ENCODE results near the gene MACROH2A2.
"Not testable (repeated sequence)": the region's sequence is repeated elsewhere in the genome, so short reads cannot be mapped to it uniquely, and the experiment has no call there.

MACROH2A2 gene

GRCh38 chr10:70052462-70053217 lies at the start of gene MACROH2A2:
TSS of gene MACROH2A2 (plus strand) at chr10:70052846. CDS start at chr10:70075659, 22,813 bp downstream.
- peak; percentile 63 for DNase-seq

GRCh38 chr10:70007116-70007820 lies 45.4 kb upstream of the MACROH2A2 start:
- DNase-seq = no peak

DNA sequence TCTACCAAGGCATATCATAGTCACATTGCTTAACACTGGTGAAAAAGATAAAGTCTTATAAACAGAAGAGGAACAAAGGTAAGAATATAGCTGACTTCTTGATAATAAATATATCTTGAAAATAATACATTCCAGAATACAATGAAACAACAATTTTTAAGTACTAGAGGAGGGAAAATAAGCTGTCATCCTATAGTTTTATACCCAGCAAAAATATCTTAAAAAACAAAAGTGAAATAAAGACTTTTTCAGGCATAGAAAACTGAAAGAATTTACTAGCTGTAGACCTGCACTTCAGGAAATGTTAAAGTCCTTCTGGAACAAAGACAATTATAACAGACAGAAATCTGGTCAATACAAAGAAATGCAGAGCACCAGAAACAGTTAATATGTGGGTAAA lies 21.4 kb upstream of the MACROH2A2 start:
- no peak for DNase-seq

DNA sequence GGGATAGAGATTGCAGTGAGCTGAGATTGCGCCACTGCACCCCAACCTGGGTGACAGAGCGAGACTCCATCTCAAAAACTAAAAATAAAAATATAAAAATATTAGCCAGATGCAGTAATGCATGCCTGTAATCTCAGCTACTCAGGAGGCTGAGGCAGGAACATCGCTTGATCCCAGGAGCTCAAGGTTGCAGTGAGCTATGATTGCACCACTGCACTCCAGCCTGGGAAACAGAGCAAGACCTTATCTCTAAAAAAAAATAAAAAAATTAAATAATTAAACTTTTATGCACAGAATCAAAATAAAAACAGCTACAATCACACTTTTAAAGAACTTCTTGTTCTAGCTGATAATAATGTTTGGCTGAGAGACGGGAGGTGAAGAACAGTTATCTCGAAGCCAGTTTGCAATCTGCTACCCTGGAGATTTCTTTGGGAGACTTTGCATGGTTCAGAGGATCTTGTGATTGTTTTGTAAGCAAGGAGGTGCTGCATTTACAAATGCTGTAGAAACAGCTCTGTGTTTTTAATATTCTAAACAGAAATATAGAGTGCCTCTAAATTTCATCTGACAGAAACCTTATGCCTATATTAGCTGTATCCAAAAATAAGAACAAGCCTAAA lies 19.9 kb upstream of the MACROH2A2 start:
- no peak for DNase-seq

DNA sequence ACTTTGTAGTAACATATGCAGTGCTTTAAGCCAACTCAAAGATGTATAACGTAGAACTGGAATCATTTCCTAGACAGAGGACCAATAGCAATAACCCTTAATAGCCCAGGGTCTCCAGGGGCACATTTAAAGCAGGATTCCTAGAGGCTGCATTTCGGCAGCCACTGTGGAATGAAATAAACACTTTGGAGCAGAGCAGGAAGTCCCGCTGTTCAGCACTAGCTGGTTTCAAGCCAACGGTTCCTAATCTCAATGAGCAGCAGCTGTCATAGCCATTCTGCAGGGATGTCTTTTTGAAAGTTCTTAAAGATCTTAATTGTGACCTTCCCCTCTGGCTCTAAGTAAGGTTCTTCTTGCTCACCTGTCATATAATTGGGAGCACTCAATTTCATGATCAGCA lies 18.4 kb upstream of the MACROH2A2 start:
- DNase-seq = no peak

- DNase-seq = no peak
Measured at GRCh38 chr10:70035531-70035930, 17.1 kb upstream of the MACROH2A2 start.

- no peak for DNase-seq
Measured at GRCh38 chr10:70038923-70039322, 13.7 kb upstream of the MACROH2A2 start.

GRCh38 chr10:70041016-70041415 lies 11.6 kb upstream of the MACROH2A2 start:
- DNase-seq = no peak

DNA sequence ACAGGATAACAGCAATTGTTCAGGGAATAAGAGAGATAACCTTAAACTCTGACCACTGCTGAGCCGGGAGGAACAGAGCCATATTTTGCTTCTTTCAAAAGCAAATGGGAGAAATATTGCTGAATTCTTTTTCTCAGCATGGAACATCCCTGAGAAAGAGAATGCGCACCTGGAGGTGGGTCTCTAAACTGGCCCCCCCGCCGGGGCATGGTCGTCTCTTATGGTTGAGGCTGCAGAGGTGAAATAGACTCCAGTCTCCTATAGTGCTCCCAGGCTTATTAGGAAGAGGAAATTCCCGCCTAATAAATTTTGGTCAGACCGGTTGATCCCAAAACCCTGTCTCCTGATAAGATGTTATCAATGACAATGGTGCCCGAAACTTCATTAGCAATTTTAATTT lies 10.9 kb upstream of the MACROH2A2 start:
- DNase-seq = not testable (repeated sequence)

GRCh38 chr10:70047066-70047465 lies 5.6 kb upstream of the MACROH2A2 start:
- not testable (repeated sequence) for DNase-seq

- no peak for DNase-seq
Measured at GRCh38 chr10:70048030-70048723, 4.5 kb upstream of the MACROH2A2 start.

DNA sequence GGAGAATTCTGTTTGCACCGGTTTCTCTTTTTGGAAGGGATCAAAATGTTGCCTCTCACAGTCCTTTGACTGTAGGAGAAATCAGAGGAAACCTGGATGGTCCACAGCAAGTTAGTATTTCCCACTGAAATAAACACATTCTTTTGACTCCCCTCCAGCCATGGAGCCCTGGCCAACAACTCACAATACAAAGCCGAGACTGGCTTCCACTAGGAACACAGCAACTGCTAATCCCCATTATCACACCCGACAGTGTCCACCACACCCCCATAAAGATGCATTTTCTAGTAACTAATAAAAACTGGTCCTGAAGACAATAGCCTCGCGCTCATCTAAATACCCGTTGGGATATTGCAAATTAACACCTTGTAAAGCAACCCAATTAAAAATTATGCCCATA lies 798 bp upstream of the MACROH2A2 start:
- DNase-seq = no peak

- DNase-seq = peak; percentile 32
Measured at GRCh38 chr10:70053218-70053840, 683 bp downstream of the MACROH2A2 start.

GRCh38 chr10:70053841-70054288 lies 1.2 kb downstream of the MACROH2A2 start:
- DNase-seq = peak; percentile 54

GRCh38 chr10:70054902-70055301 lies 2.3 kb downstream of the MACROH2A2 start:
- DNase-seq = no peak

GRCh38 chr10:70055550-70055949 lies 2.9 kb downstream of the MACROH2A2 start:
- no peak for DNase-seq

DNA sequence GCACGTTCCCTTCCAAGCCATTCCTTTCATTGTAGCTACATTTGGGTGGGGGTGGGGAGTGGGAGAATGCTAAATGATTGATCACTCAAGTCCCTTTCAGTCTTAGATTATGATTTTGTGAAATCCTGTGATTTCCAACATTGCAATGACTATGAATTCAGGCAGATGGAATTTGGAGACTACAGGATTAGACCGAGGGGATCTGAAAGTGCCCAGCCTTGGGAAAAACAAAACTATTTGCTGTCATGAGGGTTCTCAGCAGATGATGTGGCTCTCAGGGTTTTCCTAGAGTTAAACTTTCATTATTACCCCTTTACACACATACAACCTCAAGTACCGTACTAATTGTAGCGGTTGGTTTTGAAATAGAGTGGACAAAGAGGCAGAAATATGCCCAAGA lies 4.7 kb downstream of the MACROH2A2 start:
- no peak for DNase-seq

DNA sequence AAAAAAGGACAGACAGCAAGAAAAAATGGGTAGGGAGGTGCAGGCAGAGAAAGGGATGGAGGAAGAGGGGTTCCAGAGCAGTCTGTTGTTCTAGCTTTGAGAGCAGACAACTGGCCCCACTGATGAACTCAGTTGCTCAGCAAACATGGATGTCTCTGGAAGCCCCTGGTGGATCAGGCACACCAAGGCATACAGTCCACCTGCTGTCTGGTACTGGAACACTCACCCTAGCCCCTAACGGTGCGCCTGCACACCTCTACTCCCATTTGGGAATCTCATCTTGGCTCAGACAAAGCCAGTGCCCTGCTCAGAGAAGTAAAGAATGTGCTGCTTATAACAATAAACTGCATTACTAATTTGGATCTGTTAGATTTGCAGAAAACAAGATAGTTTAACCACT lies 7.7 kb downstream of the MACROH2A2 start:
- DNase-seq = no peak

DNA sequence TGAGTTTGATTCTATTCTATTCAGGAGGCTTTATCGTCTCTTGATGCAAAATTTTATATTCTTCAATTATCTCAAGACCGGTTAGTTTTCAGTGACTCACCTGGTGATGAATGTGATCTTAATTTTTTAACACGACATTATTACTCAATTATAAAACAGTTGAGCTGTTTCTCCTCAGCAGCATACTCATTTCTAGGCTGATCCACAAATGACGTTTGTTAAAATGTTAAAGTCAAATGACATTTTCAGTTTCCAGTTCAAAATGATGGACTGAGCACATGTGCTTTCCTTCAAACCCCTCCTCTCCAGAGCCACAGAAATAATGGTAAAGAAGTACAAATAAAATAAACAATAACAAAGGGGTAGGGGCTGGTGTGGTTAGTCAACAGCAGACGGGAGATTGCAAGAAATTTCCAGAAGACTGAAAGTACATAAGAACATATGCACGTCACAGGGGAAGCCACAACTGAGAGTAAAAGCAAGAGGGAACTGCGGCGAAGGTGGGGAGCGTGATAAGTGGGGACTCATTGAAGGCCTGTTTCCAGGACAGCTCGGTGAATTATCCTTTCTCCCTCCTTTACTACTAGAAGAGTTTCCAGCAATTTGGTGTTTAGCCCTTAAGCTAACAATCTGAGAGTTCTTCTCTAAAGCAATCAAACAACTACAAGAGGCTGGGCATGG lies 10.9 kb downstream of the MACROH2A2 start:
- DNase-seq = no peak

- no peak for DNase-seq
Measured at GRCh38 chr10:70064486-70064885, 11.8 kb downstream of the MACROH2A2 start.

DNA sequence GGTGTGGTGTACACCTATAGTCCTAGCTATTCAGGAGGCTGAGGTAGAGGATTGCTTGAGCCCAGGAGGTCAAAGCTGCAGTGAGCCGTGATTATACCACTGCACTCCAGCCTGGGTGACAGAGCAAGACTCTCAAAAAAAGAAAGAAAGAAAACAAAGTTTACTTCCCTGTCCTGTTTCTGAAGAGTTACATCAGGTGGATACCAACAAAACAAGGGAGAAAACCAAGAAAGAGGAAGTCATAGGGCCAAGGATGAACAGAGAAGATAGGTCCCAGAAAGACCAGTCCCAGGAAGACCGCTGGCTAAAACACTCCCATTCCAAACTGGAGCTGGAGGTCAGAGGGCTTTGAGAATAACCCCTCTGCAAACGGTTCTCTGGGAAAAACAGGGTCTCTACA lies 13.5 kb downstream of the MACROH2A2 start:
- no peak for DNase-seq

DNA sequence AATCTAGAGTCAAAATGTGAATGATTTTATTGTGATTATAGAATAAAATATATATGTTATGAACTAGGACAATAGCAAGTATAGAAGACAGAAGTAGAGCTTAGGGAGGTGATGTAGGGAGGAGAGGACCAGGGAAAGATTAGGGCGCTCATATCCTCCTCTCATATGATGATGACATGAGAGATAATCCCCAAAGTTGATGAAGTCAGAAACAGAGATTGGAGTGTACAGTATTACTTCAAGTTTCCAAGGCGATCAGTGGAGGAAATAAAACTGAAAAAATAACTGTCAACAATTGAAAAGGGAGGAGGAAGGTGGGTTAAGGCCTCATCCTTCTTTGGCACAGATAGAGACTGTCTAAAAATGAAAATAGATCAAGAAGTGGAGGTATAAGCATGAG lies 14.9 kb downstream of the MACROH2A2 start:
- DNase-seq = no peak

Data from hematopoietic multipotent progenitor cell treated with erythropoietin and hydrocortisone succinate and interleukin-3 and kit ligand, for 4 days (in vitro differentiated cells).